Skeletal muscle satellite cell (primary cell): ENCODE results near the gene SCUBE3.

Experiments
- H3K27me3 ChIP-seq: 2 replicates; pipeline ENCODE4 v1.7.0; 2013; ENCODE audit warnings: low read length; ENCODE audit not compliant: control insufficient read depth, insufficient read depth
- H3K36me3 ChIP-seq: 2 replicates; pipeline ENCODE4 v1.7.0; 2013; ENCODE audit warnings: mild to moderate bottlenecking, control low read depth, low read length; ENCODE audit not compliant: insufficient read depth
- H3K4me1 ChIP-seq: 2 replicates; pipeline ENCODE4 v1.7.0; 2013; ENCODE audit warnings: low read length; ENCODE audit not compliant: control insufficient read depth, insufficient read depth
- H3K4me2 ChIP-seq: 2 replicates; pipeline ENCODE4 v1.7.0; 2013; ENCODE audit warnings: mild to moderate bottlenecking, low read length
- H3K4me3 ChIP-seq: 2 replicates; pipeline ENCODE4 v1.7.0; 2013; ENCODE audit warnings: low read length
- H3K9ac ChIP-seq: 2 replicates; pipeline ENCODE4 v1.7.0; 2013; ENCODE audit warnings: mild to moderate bottlenecking, low read depth, low read length, moderate library complexity
- H3K9me3 ChIP-seq: replicated peaks from 2 replicates; pipeline ENCODE4 v1.7.0; 2013; ENCODE audit warnings: mild to moderate bottlenecking, control low read depth, low read length

The SCUBE3 gene

DNA sequence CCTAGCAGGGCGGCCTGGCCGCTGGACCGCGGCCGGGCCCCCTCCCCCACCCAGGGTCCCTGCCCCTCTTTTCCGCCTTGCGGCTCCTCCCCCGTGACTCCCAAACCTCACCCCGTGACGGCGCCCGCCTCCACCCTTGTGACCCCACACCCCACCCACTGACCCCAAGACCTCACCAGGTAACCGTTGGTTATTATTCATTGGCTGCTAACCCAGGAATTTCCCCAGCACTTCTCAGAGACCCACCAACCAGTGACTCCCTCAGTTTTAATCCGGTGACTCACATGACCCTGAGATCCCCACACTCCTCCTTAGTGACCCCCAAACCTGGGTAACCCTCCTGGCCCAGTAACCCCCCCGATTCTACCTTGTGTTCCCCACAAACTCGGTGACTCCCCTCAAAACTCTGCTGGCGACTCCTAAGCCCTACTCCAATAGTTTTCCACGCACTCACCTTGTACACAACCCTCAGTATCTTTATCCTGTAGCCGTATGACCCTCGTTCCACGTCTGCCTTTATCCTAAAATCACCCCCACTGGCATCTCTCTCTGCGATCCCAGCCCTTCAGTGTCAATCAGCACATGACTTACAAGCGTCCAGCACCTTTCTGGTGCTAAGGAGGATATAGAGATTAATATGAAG lies 46.3 kb downstream of the SCUBE3 start:
- Histone ChIP-seq H3K4me2 (peak overlapping the region; percentile 94), H3K9me3 (no peaks in the 10 kb centered on the region), H3K4me1 (peaks cover 16% of the 10 kb centered on the region), H3K4me3 (peak overlapping the region; percentile 96), H3K27me3 (no peaks in the 10 kb centered on the region), H3K9ac (peak overlapping the region; percentile 85), H3K36me3 (no peaks in the 10 kb centered on the region)

DNA sequence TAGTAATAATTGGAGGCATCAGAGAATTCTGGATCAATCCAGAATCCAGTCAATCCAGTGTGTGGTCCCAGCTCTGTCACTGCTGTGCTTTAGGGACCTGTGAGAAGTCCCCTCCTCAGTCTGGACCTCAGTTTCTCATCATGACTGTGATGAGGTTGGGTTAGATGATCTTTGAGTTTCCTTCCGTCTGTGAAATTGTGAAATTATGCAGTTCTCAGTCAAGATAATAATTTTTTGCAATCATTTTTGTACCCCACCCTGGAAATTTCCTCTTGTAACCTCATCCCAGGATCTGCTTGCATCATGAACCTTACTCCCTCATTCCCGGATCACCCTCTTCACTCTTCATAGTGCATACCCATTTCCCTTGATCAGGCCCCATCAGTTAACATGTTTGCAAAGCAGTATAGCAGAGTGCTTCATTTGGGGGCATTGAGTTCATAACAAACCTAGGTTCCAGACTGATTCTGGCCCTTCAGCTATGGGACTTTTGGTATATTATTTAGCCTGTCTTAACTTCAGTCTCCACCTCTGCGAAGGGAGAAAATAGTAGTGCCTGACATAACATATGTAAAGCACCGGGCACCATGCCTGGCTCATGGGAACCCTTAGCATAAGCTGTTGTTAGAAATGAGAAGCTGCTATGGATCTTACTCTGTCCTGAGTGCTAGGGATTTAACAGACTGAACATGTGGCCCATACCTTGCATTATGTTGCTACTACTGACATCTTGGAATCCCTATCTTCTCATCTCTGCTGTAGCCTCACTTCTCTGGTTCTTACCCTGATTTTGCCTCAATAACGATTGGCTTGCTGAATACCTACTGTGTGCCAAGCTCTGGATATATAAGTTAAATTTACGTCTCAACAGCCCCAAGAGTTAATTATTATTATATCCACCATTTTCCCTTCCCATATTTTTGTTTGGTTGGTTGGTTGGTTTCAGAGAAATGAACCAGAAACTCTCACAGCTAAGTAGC lies 47.1 kb downstream of the SCUBE3 start:
- Histone ChIP-seq H3K36me3 (no peaks in the 10 kb centered on the region), H3K9ac (peak overlapping the region; percentile 85), H3K4me3 (peak overlapping the region; percentile 96), H3K9me3 (no peaks in the 10 kb centered on the region), H3K4me2 (peak overlapping the region; percentile 94), H3K4me1 (peaks cover 16% of the 10 kb centered on the region), H3K27me3 (no peaks in the 10 kb centered on the region)

DNA sequence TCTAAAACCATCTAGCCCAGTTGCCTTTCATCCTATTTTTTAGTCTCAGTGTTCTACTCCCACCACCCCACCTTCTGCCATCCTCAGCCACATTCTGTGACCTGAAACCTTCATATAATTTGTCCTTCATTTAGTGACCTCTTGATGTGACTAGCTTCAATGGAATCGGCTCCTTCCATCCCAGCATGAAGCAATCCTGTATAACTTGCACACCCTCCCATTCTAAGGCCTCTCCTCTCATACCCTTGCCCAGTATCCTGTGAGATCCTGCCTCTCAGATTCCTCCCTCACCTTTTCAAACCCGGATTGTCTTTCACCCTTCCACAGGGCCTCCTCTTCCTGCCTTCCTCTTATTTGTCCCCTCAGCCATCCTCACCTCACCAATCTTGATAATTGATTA lies 48.8 kb downstream of the SCUBE3 start:
- no peaks in the 10 kb centered on the region for H3K27me3 ChIP-seq
- no peak overlapping the region for H3K9ac ChIP-seq
- no peak overlapping the region for H3K4me2 ChIP-seq
- H3K4me3 ChIP-seq: no peak overlapping the region
- H3K36me3 ChIP-seq: no peaks in the 10 kb centered on the region
- H3K4me1 ChIP-seq: peaks cover 16% of the 10 kb centered on the region
- H3K9me3 ChIP-seq: no peaks in the 10 kb centered on the region

DNA sequence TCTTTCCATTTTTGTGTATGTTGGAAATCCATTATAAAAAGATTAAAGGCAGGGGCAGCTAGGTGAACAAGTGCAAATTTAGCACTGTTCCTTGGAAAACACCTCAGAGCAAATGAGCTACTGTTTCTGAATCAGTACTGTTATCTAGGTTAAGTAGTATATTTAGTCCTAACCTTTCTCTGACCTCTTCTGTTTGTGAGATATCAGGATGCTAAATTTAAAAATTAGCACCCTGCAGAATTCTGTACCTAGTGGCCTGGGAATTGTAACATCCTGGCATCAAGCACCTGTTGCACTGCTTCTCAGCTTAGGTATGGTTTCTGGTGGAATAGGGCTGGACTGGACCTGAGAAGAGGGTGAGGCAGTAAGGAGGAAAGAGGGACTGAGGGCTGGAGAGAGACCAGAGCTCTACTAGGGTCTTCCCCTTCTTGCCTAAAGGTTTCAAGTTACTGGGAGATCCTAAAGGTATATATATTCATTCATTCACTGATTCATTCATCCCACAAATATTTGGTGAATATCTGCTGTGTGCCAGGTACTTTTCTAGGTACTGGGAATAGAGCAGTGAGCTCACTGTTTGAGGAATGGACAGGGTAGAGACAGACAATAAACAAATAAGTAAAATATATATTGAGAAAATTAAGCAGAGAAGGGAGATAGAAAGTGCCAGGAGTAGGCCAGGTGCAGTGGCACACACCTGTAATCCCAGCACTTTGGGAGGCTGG lies 51.0 kb downstream of the SCUBE3 start:
- H3K9me3 ChIP-seq: no peaks in the 10 kb centered on the region
- H3K9ac ChIP-seq: no peak overlapping the region
- no peaks in the 10 kb centered on the region for H3K36me3 ChIP-seq
- no peak overlapping the region for H3K4me3 ChIP-seq
- peaks cover 12% of the 10 kb centered on the region for H3K4me1 ChIP-seq
- no peak overlapping the region for H3K4me2 ChIP-seq
- no peaks in the 10 kb centered on the region for H3K27me3 ChIP-seq

DNA sequence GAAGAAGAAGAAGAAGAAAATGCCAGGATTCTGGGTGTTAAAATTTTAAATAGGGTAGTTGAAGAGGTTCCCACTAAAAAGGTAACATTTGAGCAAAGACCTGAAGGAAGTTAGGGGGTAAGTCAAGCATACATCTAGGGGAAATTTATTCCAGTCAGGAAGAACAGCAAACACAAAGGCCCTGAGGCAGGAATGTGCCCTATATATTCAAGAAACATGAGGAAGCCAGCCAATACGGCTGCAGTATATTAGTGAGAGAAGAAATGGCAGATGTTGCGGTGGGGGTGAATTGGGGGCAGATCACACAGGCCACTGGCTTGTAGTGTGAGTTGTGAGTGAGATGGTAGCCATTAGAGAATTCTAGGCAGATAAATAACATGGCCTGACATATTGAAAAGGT lies 51.8 kb downstream of the SCUBE3 start:
- Histone ChIP-seq H3K4me1 (peaks cover 9% of the 10 kb centered on the region), H3K9me3 (no peaks in the 10 kb centered on the region), H3K27me3 (no peaks in the 10 kb centered on the region), H3K36me3 (no peaks in the 10 kb centered on the region), H3K9ac (no peak overlapping the region), H3K4me2 (no peak overlapping the region), H3K4me3 (no peak overlapping the region)

- H3K9me3 ChIP-seq: no peaks in the 10 kb centered on the region
- H3K36me3 ChIP-seq: no peaks in the 10 kb centered on the region
- no peak overlapping the region for H3K4me2 ChIP-seq
- no peak overlapping the region for H3K9ac ChIP-seq
- H3K27me3 ChIP-seq: no peaks in the 10 kb centered on the region
- no peak overlapping the region for H3K4me3 ChIP-seq
- H3K4me1 ChIP-seq: peaks cover 4% of the 10 kb centered on the region
Observed at GRCh38 chr6:35267446-35267845, 53.7 kb downstream of the SCUBE3 start.

- no peak overlapping the region for H3K9ac ChIP-seq
- no peaks in the 10 kb centered on the region for H3K27me3 ChIP-seq
- no peaks in the 10 kb centered on the region for H3K4me1 ChIP-seq
- no peak overlapping the region for H3K4me2 ChIP-seq
- no peaks in the 10 kb centered on the region for H3K9me3 ChIP-seq
- no peaks in the 10 kb centered on the region for H3K36me3 ChIP-seq
- H3K4me3 ChIP-seq: no peak overlapping the region
Observed at GRCh38 chr6:35267897-35268296, 54.1 kb downstream of the SCUBE3 start.

- Histone ChIP-seq H3K4me3 (no peak overlapping the region), H3K36me3 (no peaks in the 10 kb centered on the region), H3K27me3 (no peaks in the 10 kb centered on the region), H3K9ac (no peak overlapping the region), H3K4me1 (peaks cover 20% of the 10 kb centered on the region), H3K4me2 (no peak overlapping the region), H3K9me3 (no peaks in the 10 kb centered on the region)
Observed at GRCh38 chr6:35272005-35272404, 58.2 kb downstream of the SCUBE3 start.

- no peak overlapping the region for H3K9ac ChIP-seq
- H3K27me3 ChIP-seq: no peaks in the 10 kb centered on the region
- H3K4me1 ChIP-seq: peaks cover 20% of the 10 kb centered on the region
- H3K4me2 ChIP-seq: no peak overlapping the region
- no peak overlapping the region for H3K4me3 ChIP-seq
- no peaks in the 10 kb centered on the region for H3K9me3 ChIP-seq
- no peaks in the 10 kb centered on the region for H3K36me3 ChIP-seq
Observed at GRCh38 chr6:35273822-35274559, 60.2 kb downstream of the SCUBE3 start.

- H3K9me3 ChIP-seq: no peaks in the 10 kb centered on the region
- H3K4me1 ChIP-seq: peaks cover 20% of the 10 kb centered on the region
Observed at GRCh38 chr6:35275744-35276260, 62.0 kb downstream of the SCUBE3 start.

DNA sequence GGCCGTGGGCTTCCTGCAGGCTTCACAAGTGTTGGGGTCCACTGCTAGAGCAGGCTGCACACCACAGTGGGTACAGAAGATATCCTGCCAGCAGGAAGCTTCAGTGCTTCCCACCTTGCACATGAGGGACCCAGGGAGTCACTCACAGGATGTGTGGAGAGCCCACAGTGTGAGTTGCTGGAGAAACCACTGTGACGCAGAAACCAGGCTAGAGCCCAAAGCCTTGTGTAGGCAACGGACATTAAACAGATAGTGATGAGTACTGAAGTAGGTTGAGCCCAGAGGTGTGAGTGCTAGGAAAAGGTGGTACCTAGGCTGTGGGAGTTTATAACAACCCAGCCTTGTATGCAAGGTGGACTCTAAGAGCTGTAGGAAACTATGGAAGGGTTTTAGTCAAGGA lies 65.0 kb downstream of the SCUBE3 start:
- no peak overlapping the region for H3K9ac ChIP-seq
- H3K4me2 ChIP-seq: no peak overlapping the region
- H3K9me3 ChIP-seq: no peaks in the 10 kb centered on the region
- H3K4me1 ChIP-seq: peaks cover 20% of the 10 kb centered on the region
- no peak overlapping the region for H3K4me3 ChIP-seq
- no peaks in the 10 kb centered on the region for H3K27me3 ChIP-seq
- peaks cover 20% of the 10 kb centered on the region for H3K36me3 ChIP-seq

More at GRCh38 chr6:35275744-35276260, 62.0 kb downstream of the SCUBE3 start:
- Histone ChIP-seq H3K9ac (no peak overlapping the region), H3K36me3 (no peaks in the 10 kb centered on the region), H3K27me3 (no peaks in the 10 kb centered on the region), H3K4me3 (no peak overlapping the region), H3K4me2 (no peak overlapping the region)
